DOHH2 (cell line): Measurements from ENCODE around the gene VCL.

Experiments used
- H3F3A ChIP-seq: fragments of 200-600 bp; sonication (generic), shearing (Covaris generic); 2 replicates; pipeline ENCODE4 v1.6.0; 2016; ENCODE audit warnings: antibody characterized with exemption, mild to moderate bottlenecking; ENCODE audit not compliant: control insufficient read depth, insufficient read depth
- H3K27ac ChIP-seq: fragments of 200-600 bp; sonication (generic); 2 replicates; pipeline ENCODE4 v1.5.1; 2014; ENCODE audit warnings: low read depth, mild to moderate bottlenecking, low read length, moderate library complexity
- H3K27me3 ChIP-seq: fragments of 200-600 bp; sonication (generic); 2 replicates; pipeline ENCODE4 v1.6.1; 2014; ENCODE audit warnings: mild to moderate bottlenecking, low read length, mixed read lengths; ENCODE audit not compliant: control insufficient read depth
- H3K36me3 ChIP-seq: fragments of 200-600 bp; sonication (generic); 2 replicates; pipeline ENCODE4 v1.6.1; 2014; ENCODE audit warnings: mild to moderate bottlenecking, low read length, moderate library complexity, mixed read lengths; ENCODE audit not compliant: control insufficient read depth
- H3K4me1 ChIP-seq: fragments of 200-600 bp; sonication (generic); 2 replicates; pipeline ENCODE4 v1.6.1; 2014; ENCODE audit warnings: mild to moderate bottlenecking, low read length, mixed read lengths; ENCODE audit not compliant: control insufficient read depth
- H3K4me2 ChIP-seq: fragments of 200-600 bp; sonication (generic); 2 replicates; pipeline ENCODE4 v1.6.0; 2014; ENCODE audit warnings: mild to moderate bottlenecking, low read length, moderate library complexity
- H3K4me3 ChIP-seq: fragments of 200-600 bp; sonication (generic); 2 replicates; pipeline ENCODE4 v1.5.1; 2014; ENCODE audit warnings: mild to moderate bottlenecking, low read length, mixed read lengths
- H3K79me2 ChIP-seq: fragments of 200-600 bp; sonication (generic); 2 replicates; pipeline ENCODE4 v1.6.1; 2014; ENCODE audit warnings: mild to moderate bottlenecking, low read length, mixed read lengths; ENCODE audit not compliant: control insufficient read depth
- H3K9me2 ChIP-seq: fragments of 200-600 bp; sonication (generic); replicated peaks from 2 replicates; pipeline ENCODE4 v1.6.1; 2014; ENCODE audit warnings: mild to moderate bottlenecking, low read length, mixed read lengths; ENCODE audit not compliant: control insufficient read depth
- H3K9me3 ChIP-seq: fragments of 200-600 bp; sonication (generic); 2 replicates; pipeline ENCODE4 v1.6.1; 2014; ENCODE audit warnings: antibody characterized with exemption, low read length, mixed read lengths; ENCODE audit not compliant: control insufficient read depth, insufficient read depth
- H4K20me1 ChIP-seq: fragments of 200-600 bp; sonication (generic); 2 replicates; pipeline ENCODE4 v1.6.0; 2014; ENCODE audit warnings: low read depth, mild to moderate bottlenecking, antibody characterized with exemption, low read length, moderate library complexity; ENCODE audit not compliant: control insufficient read depth, insufficient read depth
- CTCF ChIP-seq: fragments of 200-600 bp; sonication (generic); IDR thresholded peaks from one replicate; pipeline ENCODE4 v1.5.1; 2014; ENCODE audit warnings: antibody characterized with exemption, mild to moderate bottlenecking, low read depth, low read length; ENCODE audit not compliant: poor library complexity, severe bottlenecking
- EZH2phosphoT487 ChIP-seq: fragments of 200-600 bp; sonication (generic); IDR thresholded peaks from 2 replicates; pipeline ENCODE4 v1.6.1; 2017; ENCODE audit warnings: borderline replicate concordance, mild to moderate bottlenecking, antibody characterized with exemption, low read length, moderate library complexity, mixed read lengths

VCL gene

DNA sequence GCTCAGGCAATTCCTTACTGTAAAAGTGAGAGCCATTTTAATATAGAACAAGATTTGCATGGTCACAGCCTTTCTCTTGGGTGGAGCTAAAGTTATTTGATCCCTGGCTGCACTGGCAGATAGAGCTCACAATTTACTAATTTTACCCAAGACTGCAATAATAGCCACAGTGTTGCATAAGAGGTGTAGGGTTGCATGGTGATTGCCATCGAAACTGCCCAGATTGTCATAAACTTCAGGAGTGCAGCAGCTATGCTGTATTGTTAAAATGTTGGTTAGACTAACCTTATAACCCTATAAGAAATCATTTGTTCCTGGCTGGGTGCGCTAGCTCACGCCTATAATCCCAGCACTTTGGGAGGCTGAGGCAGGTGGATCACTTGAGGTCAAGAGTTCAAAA, 50.0 kb downstream of the VCL start:
- peak overlapping the region; percentile 64 for H3K4me2 ChIP-seq
- H3K36me3 ChIP-seq: peaks cover 17% of the 10 kb centered on the region
- peak overlapping the region; percentile 42 for H3K4me3 ChIP-seq
- H4K20me1 ChIP-seq: no peaks in the 10 kb centered on the region
- no peaks in the 10 kb centered on the region for H3K9me3 ChIP-seq
- no peaks in the 10 kb centered on the region for H3K9me2 ChIP-seq
- peaks cover 53% of the 10 kb centered on the region for H3K4me1 ChIP-seq
- TF ChIP-seq CTCF: no peak
- H3F3A ChIP-seq: peaks cover 5% of the 10 kb centered on the region
- H3K27me3 ChIP-seq: no peaks in the 10 kb centered on the region
- peak overlapping the region; percentile 37; the same call in 1 of the 2 replicates for H3K27ac ChIP-seq
- H3K79me2 ChIP-seq: peaks cover 42% of the 10 kb centered on the region

- TF ChIP-seq EZH2phosphoT487 (no peak), CTCF (no peak)
- Histone ChIP-seq H3K4me1 (peaks cover 53% of the 10 kb centered on the region), H3K9me2 (no peaks in the 10 kb centered on the region), H3K79me2 (peaks cover 42% of the 10 kb centered on the region), H3K4me3 (no peak overlapping the region), H4K20me1 (no peaks in the 10 kb centered on the region), H3K9me3 (no peaks in the 10 kb centered on the region), H3F3A (peaks cover 7% of the 10 kb centered on the region), H3K36me3 (peaks cover 15% of the 10 kb centered on the region), H3K27me3 (no peaks in the 10 kb centered on the region), H3K4me2 (no peak overlapping the region), H3K27ac (no peak overlapping the region)
These were observed 50.5 kb downstream of the VCL start for GRCh38 chr10:74048433-74048832.

- no peaks in the 10 kb centered on the region for H3K9me3 ChIP-seq
- no peaks in the 10 kb centered on the region for H3K27me3 ChIP-seq
- no peak overlapping the region for H3K4me2 ChIP-seq
- TF ChIP-seq EZH2phosphoT487 (no peak), CTCF (no peak)
- H3K36me3 ChIP-seq: peaks cover 6% of the 10 kb centered on the region
- H3K4me3 ChIP-seq: no peak overlapping the region
- H3F3A ChIP-seq: peaks cover 9% of the 10 kb centered on the region
- no peak overlapping the region for H3K27ac ChIP-seq
- peaks cover 47% of the 10 kb centered on the region for H3K4me1 ChIP-seq
- no peaks in the 10 kb centered on the region for H4K20me1 ChIP-seq
- peaks cover 50% of the 10 kb centered on the region for H3K79me2 ChIP-seq
- H3K9me2 ChIP-seq: no peaks in the 10 kb centered on the region
These were observed 52.0 kb downstream of the VCL start for GRCh38 chr10:74049955-74050354.

DNA sequence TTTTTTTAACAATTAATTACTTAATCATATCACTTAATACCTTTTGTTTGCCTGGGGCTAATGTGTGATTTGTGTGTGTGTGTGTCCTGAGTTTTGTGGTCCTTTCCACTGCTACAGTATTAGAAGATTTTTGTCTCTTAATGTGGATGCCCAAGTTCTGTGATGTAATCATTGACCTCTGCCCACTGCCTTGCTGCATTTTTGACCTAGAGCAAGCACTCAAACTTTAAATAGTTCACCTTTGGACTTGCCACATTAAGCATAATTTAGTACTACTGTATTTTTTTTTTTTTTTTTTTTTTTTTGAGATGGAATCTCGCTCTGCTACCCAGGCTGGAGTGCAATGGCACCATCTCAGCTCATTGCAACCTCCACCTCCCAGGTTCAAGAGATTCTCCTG, 52.7 kb downstream of the VCL start:
- Histone ChIP-seq H3K9me3 (no peaks in the 10 kb centered on the region), H3K27ac (no peak overlapping the region), H3K4me2 (no peak overlapping the region), H3K4me3 (no peak overlapping the region), H3K36me3 (peaks cover 6% of the 10 kb centered on the region), H3K9me2 (no peaks in the 10 kb centered on the region), H3F3A (peaks cover 9% of the 10 kb centered on the region), H4K20me1 (no peaks in the 10 kb centered on the region), H3K27me3 (no peaks in the 10 kb centered on the region), H3K79me2 (peaks cover 51% of the 10 kb centered on the region), H3K4me1 (peaks cover 40% of the 10 kb centered on the region)
- TF ChIP-seq EZH2phosphoT487 (no peak), CTCF (no peak)
